ENCODE data around the gene NPBWR2. TPM values are rescaled to one million over a fixed set of nuclear protein-coding genes. Genes with fewer than 3 reads are reported as not detected.

The NPBWR2 gene
- polyA plus RNA-seq, 1 of the 3 experiments (the other 2 are of a cell fraction), result not detected

DNA sequence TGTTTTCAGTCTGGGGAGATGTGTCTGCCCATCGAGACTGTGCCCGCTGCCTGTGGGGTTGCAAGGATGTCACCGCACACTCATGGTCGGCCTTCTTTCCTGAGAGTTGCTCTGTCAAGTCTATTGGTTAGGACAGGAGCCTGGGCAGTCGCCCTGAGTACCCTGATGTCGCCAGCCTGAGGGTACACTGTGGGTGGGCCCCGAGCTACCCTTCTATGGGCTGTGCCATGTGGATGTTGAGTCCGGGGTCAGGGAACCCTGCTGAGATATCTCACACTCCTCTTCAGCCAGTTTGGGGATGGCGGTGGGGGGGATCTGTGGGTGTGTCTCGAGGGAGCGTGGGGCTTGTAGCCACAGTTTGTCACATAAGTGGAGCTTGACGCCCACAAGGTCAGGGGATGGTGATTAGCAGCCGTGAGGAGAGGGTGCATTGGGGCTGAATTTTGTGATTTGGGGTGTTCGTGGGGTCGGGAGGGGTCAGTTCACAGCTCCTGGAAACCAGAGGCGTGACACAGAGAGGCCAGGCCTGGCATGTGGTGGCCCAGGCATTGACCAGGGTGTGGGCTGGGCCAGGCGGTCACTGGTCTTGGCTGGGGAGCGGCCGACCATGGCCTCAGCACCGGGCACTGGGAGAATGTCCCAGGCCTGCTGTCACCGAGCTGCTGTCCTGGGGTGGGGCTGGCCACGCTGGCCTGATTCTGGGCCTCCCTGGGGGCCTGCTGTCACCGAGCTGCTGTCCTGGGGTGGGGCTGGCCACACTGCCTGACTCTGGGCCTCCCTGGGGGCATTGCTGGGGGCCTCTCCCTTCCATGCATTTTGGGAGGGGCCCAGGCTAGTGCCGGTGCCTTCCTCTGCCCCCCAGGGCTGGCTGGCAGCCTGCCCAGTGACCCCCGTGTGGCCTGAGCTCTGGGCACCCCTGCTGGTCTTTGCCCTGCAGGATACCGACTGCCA lies 1.6 kb upstream of the NPBWR2 start:
- ChIA-PET POLR2A (no interaction called here), CTCF (interaction anchor here (0.6 to 15.6 kb wide), 4 partner anchors 8 to 46 kb away, joined by 3 to 252 read pairs (median 4); partner anchors contain the start of genes LKAAEAR1, OPRL1, RGS19 and TCEA2)
- no peak overlapping the region for H3K4me3 ChIP-seq (ENCODE audit: low read depth in 2 of 2, low read length in 1 of 2)
- H3K27ac ChIP-seq (ENCODE audit: low read depth in 2 of 2, low read length in 1 of 2), result no peak overlapping the region
- WGBS (ENCODE audit: low lambda C conversion rate), result 60% methylated on average over 12 of the region's 26 CpGs
- H2AFZ ChIP-seq (ENCODE audit: low read depth), result no peak overlapping the region
- peaks cover 0 to 24% of the 10 kb centered on the region in 2 experiments; a peak in 1 of 4 replicates for H3K4me1 ChIP-seq (ENCODE audit: control insufficient read depth in 1 of 2, insufficient read depth in 2 of 2, low read depth in 1 of 2, low read length in 1 of 2)
- H3K9me2 ChIP-seq, result no peaks in the 10 kb centered on the region
- H3K36me3 ChIP-seq (replicated peaks in 1 of 2; ENCODE audit: control insufficient read depth in 1 of 2, insufficient read depth in 2 of 2, low read length in 1 of 2), result no peaks in the 10 kb centered on the region
- DNase-seq, result no peak
- no peaks in the 10 kb centered on the region for H3K9me3 ChIP-seq
- H3K9ac ChIP-seq, result no peak overlapping the region
- no peaks in the 10 kb centered on the region for H3K79me2 ChIP-seq (ENCODE audit: insufficient read depth)
- H4K20me1 ChIP-seq (ENCODE audit: insufficient read depth), result no peaks in the 10 kb centered on the region
- TF ChIP-seq ELF1 (IDR thresholded peaks at IDR 0.05), result no peak
- no peak for TF ChIP-seq EP300 (IDR thresholded peaks at IDR 0.05; ENCODE audit: borderline replicate concordance in 1 of 2, low read depth in 1 of 2, low read length in 1 of 2)
- TF ChIP-seq MXI1 (IDR thresholded peaks at IDR 0.05; ENCODE audit: low read depth, low read length), result no peak
- no peak for TF ChIP-seq JUND (IDR thresholded peaks at IDR 0.05)
- no peak for TF ChIP-seq CHD2 (IDR thresholded peaks at IDR 0.05; ENCODE audit: low read length, partially characterized antibody)
- TF ChIP-seq YY1 (IDR thresholded peaks at IDR 0.05; ENCODE audit: low read depth), result no peak
- TF ChIP-seq, protein P1, sequence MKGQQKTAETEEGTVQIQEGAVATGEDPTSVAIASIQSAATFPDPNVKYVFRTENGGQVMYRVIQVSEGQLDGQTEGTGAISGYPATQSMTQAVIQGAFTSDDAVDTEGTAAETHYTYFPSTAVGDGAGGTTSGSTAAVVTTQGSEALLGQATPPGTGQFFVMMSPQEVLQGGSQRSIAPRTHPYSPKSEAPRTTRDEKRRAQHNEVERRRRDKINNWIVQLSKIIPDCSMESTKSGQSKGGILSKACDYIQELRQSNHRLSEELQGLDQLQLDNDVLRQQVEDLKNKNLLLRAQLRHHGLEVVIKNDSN (IDR thresholded peaks at IDR 0.05; ENCODE audit: borderline replicate concordance, low read depth), result no peak
- no peak for TF ChIP-seq FOXJ3 (CRISPR knock-in tag; IDR thresholded peaks at IDR 0.05)
- TF ChIP-seq MEF2A (IDR thresholded peaks at IDR 0.05; ENCODE audit: borderline replicate concordance, low read depth), result no peak
- no peak for TF ChIP-seq NFIC (IDR thresholded peaks at IDR 0.05; ENCODE audit: borderline replicate concordance)
- no peak for TF ChIP-seq RAD21 (IDR thresholded peaks at IDR 0.05; ENCODE audit: low read length)
- TF ChIP-seq USF2 (IDR thresholded peaks at IDR 0.05; ENCODE audit: borderline replicate concordance, low read depth, low read length), result no peak
- no peak for TF ChIP-seq RXRA (IDR thresholded peaks at IDR 0.05; ENCODE audit: borderline replicate concordance, low read depth)
- TF ChIP-seq FOXM1 (IDR thresholded peaks at IDR 0.05; ENCODE audit: low read depth), result no peak
- no peak for TF ChIP-seq EZH2phosphoT487 (IDR thresholded peaks at IDR 0.05; ENCODE audit: borderline replicate concordance, low read depth)
- TF ChIP-seq REST (IDR thresholded peaks at IDR 0.05; ENCODE audit: low read depth, low read length), result no peak
- no peak for TF ChIP-seq PBX3 (IDR thresholded peaks at IDR 0.05)
- no peaks in the 10 kb centered on the region for H3F3A ChIP-seq (replicated peaks; ENCODE audit: insufficient read depth)
- H3K4me2 ChIP-seq, result no peak overlapping the region
- no peaks in the 10 kb centered on the region for H3K27me3 ChIP-seq (ENCODE audit: insufficient read depth)

All from SK-N-SH (cell line).